Cardiac fibroblast (primary cell): Measurements from ENCODE around the gene MDK.

Experiments used
- DNase-seq, 2 donors: peaks; one replicate each; pipeline versions ENCODE4 v3.0.0 to v3.0.0-alpha.2; 2010; ENCODE audit warnings: low read depth in 2 of 2
- H3K4me3 ChIP-seq, 2 donors: replicated peaks in 1 of 2; 1 replicate in 1 of 2; 2 replicates in 1 of 2; pipeline ENCODE4 v1.5.1; 2011; ENCODE audit warnings: low read depth in 2 of 2, low read length in 2 of 2, mild to moderate bottlenecking in 2 of 2, moderate library complexity in 1 of 2
- TF ChIP-seq, protein P1 (sequence below): IDR thresholded peaks from one replicate; pipeline ENCODE4 v1.5.1; 2011; ENCODE audit warnings: low read depth, mild to moderate bottlenecking, low read length, inconsistent platforms

Gene MDK

DNA sequence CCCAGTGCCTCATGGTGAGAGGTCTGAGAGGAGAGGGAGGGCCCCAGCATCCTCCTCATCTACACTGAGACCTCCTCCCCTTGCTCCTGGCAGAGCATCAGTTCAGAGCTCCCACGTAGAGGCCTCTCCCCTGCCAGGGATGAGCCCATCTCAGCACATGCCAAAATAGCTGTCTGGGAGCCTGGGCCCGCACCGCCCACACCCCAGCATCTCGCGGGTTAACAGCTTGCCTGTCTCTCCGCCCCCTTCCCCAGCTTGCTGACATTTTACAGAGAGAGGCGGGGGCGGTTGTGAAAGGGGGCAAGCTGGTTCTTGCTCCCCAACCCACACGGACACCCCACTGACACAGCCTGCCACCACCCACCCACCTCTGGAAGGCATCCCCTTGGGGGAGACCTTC lies 27.8 kb upstream of the MDK start:
- no peak for DNase-seq
- H3K4me3 ChIP-seq = no peak overlapping the region

DNA sequence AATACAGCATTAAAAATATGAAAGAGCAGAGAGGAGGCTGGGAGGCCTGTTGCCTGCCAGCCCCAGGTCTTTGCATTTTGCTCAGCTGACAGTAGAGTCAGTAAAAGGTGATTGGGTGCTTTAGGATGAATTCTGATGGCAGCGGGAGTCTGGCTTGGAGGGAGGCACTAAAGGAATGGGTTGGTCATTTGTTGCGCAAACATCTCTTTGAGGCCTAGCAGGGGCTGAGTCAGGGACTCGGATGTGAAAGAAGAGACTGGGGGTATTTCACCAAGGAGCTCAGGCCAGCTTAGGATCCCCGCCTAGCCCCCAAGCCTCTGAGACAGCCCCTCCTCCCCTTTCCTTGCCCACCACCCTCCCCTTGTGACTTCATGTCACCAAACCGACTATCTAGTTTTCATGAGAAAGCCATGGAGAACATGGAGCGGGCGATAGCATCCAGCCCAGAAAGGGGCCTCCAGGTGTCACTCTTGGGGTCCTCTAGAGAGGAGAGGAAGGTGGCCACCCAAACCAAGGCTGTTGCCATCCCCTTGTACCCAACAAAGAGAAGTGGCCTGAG lies 24.5 kb upstream of the MDK start:
- H3K4me3 ChIP-seq = no peak overlapping the region
- TF ChIP-seq, protein P1, sequence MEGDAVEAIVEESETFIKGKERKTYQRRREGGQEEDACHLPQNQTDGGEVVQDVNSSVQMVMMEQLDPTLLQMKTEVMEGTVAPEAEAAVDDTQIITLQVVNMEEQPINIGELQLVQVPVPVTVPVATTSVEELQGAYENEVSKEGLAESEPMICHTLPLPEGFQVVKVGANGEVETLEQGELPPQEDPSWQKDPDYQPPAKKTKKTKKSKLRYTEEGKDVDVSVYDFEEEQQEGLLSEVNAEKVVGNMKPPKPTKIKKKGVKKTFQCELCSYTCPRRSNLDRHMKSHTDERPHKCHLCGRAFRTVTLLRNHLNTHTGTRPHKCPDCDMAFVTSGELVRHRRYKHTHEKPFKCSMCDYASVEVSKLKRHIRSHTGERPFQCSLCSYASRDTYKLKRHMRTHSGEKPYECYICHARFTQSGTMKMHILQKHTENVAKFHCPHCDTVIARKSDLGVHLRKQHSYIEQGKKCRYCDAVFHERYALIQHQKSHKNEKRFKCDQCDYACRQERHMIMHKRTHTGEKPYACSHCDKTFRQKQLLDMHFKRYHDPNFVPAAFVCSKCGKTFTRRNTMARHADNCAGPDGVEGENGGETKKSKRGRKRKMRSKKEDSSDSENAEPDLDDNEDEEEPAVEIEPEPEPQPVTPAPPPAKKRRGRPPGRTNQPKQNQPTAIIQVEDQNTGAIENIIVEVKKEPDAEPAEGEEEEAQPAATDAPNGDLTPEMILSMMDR = no peak
- DNase-seq = peak; percentile 70 to 73

More for the DNA sequence above, 27.8 kb upstream of the MDK start:
- TF ChIP-seq, protein P1 = no peak

DNA sequence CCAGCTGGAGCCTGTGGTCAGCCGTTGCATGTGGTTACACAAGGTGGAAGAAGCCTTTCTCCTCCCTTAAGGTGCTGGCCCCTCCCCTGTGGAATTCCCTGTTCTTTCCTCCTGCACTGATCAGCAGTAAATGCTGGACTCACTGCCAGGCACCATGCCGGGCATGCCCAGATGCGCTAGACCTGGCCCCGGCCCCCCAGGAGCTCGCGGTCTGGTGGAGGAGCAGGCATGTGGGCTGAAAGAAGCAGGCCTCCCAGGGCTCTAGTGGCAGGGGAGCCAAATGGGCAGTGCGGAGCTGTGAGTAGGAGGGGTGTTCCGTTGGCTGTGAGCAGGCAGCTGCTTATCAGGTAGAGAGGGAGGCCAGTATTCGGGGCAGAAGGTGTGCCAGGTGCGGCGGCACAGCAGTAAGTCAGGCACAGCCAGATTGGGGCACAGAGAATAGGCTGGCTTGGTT lies 24.0 kb upstream of the MDK start:
- H3K4me3 ChIP-seq = no peak overlapping the region
- DNase-seq = no peak
- TF ChIP-seq, protein P1 = no peak

DNA sequence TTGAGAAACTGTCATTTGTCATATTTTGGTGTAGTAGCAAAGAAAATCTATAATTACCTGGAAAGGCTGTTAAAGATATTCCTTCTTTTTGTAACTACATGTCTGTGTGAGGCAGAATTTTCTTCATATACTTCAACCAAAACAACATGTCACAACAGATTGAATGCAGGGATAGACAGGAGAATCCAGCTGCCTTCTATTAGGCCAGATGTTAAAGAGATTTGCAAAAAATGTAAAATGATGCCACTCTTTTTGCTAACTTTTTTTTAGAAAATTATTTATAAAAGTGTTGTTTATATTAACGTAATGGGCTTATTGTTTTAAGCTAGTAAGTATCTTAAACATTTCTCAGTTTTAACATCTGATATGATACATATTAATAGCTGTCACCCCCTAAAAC lies 21.5 kb upstream of the MDK start:
- no peak overlapping the region for H3K4me3 ChIP-seq
- DNase-seq = no peak
- TF ChIP-seq, protein P1 = no peak

DNA sequence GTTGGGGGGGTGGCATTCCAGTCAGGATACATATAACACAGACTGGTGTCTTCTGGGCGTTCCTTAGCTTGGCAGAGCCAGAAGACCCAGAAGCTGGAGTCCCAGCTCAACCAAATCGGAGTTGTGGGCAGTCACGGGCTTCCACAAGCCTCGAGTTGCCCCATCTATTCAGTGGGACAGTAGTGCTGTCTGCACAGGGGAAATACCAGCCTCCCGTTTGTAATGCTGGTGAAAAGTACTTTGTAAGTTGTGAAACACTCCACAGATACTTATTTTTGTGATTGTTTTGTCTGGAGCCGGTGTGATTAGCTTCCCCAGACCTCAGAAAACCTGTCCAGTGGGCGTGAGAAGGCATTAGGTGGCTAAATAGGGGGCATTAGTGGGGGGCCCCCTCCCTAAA lies 20.6 kb upstream of the MDK start:
- no peak overlapping the region for H3K4me3 ChIP-seq
- DNase-seq = peak in 1 of 2 donors; percentile 32
- TF ChIP-seq, protein P1 = no peak

DNA sequence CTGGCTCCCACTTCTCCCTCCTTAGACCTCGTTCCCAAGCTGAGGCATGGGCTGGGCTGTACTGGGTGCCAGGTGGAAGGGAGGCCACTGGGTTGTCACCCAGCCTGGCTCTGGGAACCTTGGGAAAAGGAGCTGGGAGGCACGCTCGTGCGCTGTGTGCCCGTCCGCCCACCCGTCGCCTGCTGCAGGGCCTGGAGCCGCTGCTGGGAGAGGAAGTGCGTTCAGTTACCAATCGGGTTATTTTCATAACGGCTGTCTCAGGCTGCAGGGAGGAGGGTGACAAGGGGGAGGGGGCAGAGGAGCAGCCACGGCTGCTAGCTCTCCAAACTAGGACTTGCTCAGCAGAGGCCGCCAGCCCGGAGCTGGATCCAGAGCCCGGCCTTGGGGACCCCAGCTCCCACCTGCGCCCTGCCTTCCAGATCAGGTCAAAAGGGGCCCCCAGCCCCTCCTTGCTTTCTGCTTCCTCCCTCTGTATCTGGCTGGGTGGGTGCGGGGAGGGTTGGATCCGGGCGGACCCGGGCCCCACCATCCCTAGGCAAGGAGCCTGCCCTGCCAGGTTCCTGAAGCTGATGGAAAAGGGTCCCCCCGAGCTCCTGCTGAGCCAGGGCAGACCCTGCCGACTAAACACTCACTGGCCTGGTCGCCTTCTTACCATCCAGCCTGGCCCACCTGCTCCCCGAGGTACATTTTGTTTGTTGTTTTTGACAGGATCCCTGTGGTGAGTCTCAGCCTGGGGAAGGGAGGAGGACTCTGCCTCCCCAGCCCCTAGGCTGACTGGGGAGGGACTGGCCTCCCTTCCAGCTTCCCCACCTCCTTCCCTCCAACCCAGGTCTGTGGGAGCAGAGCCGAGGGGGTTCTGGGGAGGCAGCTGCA lies 19.9 kb upstream of the MDK start:
- TF ChIP-seq, protein P1 = no peak
- H3K4me3 ChIP-seq = peak overlapping the region in 1 of 2 donors; percentile 18
- peak; percentile 55 to 65 for DNase-seq
